ENCODE data around the gene SLC30A7. TPM values are rescaled to one million over a fixed set of nuclear protein-coding genes. Genes with fewer than 3 reads are reported as not detected.

Gene SLC30A7
- polyA plus RNA-seq, 1 of the 3 experiments (the other 2 are of a cell fraction) = 4.0 TPM

- no peak for TF ChIP-seq REST (IDR thresholded peaks at IDR 0.05; ENCODE audit: low read depth, low read length)
- TF ChIP-seq FOXJ3 (CRISPR knock-in tag; IDR thresholded peaks at IDR 0.05) = no peak
- no peak for TF ChIP-seq EZH2phosphoT487 (IDR thresholded peaks at IDR 0.05; ENCODE audit: borderline replicate concordance, low read depth)
- TF ChIP-seq RCOR1 (IDR thresholded peaks at IDR 0.05; ENCODE audit: low read length) = no peak
- TF ChIP-seq FOSL2 (IDR thresholded peaks at IDR 0.05; ENCODE audit: borderline replicate concordance, low read depth) = no peak
- no peak for TF ChIP-seq SIN3A (IDR thresholded peaks at IDR 0.05; ENCODE audit: borderline replicate concordance, low read depth, low read length)
- no peak for TF ChIP-seq NFIC (IDR thresholded peaks at IDR 0.05; ENCODE audit: borderline replicate concordance)
- no peak for TF ChIP-seq CHD2 (IDR thresholded peaks at IDR 0.05; ENCODE audit: low read length, partially characterized antibody)
- no peak for TF ChIP-seq TAF1 (IDR thresholded peaks at IDR 0.05; ENCODE audit: borderline replicate concordance, low read depth, low read length)
- no peak for TF ChIP-seq RAD21 (IDR thresholded peaks at IDR 0.05; ENCODE audit: low read length)
Observed at GRCh38 chr1:100902365-100902764, 6.5 kb downstream of the SLC30A7 start (continued).

- DNase-seq = no peak
- ChIA-PET CTCF (interaction anchor here (0.6 to 1.5 kb wide), 3 partner anchors 24 to 405 kb away, joined by 3 read pairs; no protein-coding TSS in a partner anchor), POLR2A (no interaction called here)
- Histone ChIP-seq H3K4me3 (ENCODE audit: low read depth in 2 of 2, low read length in 1 of 2) (no peak overlapping the region), H3K9ac (no peak overlapping the region), H3K9me3 (no peaks in the 10 kb centered on the region; the same call in 1 of the 2 replicates), H2AFZ (ENCODE audit: low read depth) (no peak overlapping the region), H3K4me2 (no peak overlapping the region), H3K36me3 (replicated peaks in 1 of 2; ENCODE audit: control insufficient read depth in 1 of 2, insufficient read depth in 2 of 2, low read length in 1 of 2) (peaks cover 86 to 90% of the 10 kb centered on the region in 2 experiments), H3F3A (replicated peaks; ENCODE audit: insufficient read depth) (peaks cover 7% of the 10 kb centered on the region), H3K79me2 (ENCODE audit: insufficient read depth) (peaks cover 58% of the 10 kb centered on the region), H3K9me2 (no peaks in the 10 kb centered on the region), H4K20me1 (ENCODE audit: insufficient read depth) (no peaks in the 10 kb centered on the region), H3K27ac (ENCODE audit: low read depth in 2 of 2, low read length in 1 of 2) (no peak overlapping the region), H3K4me1 (ENCODE audit: control insufficient read depth in 1 of 2, insufficient read depth in 2 of 2, low read depth in 1 of 2, low read length in 1 of 2) (no peaks in the 10 kb centered on the region; a peak in 1 of 4 replicates), H3K27me3 (ENCODE audit: insufficient read depth) (no peaks in the 10 kb centered on the region)
- 93% methylated on average over 1 of the region's 1 CpG for WGBS (ENCODE audit: low lambda C conversion rate)
- TF ChIP-seq JUND (IDR thresholded peaks at IDR 0.05) (no peak), GABPA (IDR thresholded peaks at IDR 0.05; ENCODE audit: low read depth) (no peak), USF1 (IDR thresholded peaks at IDR 0.05; ENCODE audit: borderline replicate concordance, low read depth) (no peak), TAF1 (IDR thresholded peaks at IDR 0.05; ENCODE audit: borderline replicate concordance, low read depth, low read length) (no peak), CHD2 (IDR thresholded peaks at IDR 0.05; ENCODE audit: low read length, partially characterized antibody) (no peak), TCF12 (IDR thresholded peaks at IDR 0.05) (no peak), ELF1 (IDR thresholded peaks at IDR 0.05) (no peak), EZH2phosphoT487 (IDR thresholded peaks at IDR 0.05; ENCODE audit: borderline replicate concordance, low read depth) (no peak), USF2 (IDR thresholded peaks at IDR 0.05; ENCODE audit: borderline replicate concordance, low read depth, low read length) (no peak)
Observed at GRCh38 chr1:100903777-100904176, 7.9 kb downstream of the SLC30A7 start.
